ENCODE measurements around the gene P2RY2.

Gene P2RY2

DNA sequence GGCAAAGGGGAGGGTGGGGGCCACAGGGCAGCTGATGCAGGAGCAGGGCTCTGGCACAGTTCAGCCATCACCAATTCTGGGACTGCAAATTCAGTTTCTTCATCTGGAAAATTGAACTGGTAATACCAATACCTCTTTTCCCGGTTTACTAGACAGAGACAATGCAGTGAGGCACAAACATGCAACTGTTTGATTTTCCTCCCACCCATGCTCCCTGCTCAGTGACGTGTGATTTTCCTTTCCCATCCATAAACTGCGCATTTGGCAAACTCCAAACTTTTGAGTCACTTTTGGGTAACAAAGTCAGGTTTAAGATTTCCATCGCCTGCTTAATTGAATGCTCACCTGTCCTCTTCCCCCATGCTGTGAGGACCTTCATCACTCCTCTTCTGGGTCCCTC lies 23.2 kb downstream of the P2RY2 start:
- H3K9ac ChIP-seq (ENCODE audit: low read depth, low read length) = no peak overlapping the region
- H3K4me1 ChIP-seq (ENCODE audit: control insufficient read depth, insufficient read depth, low read length) = peaks cover 39% of the 10 kb centered on the region
- H3K27me3 ChIP-seq (ENCODE audit: control insufficient read depth, insufficient read depth, low read length) = no peaks in the 10 kb centered on the region
- no peak overlapping the region for H3K4me2 ChIP-seq (ENCODE audit: low read length)
- no peaks in the 10 kb centered on the region for H3K36me3 ChIP-seq (ENCODE audit: insufficient read depth, low read length)
- no peaks in the 10 kb centered on the region for H3K9me3 ChIP-seq (replicated peaks; ENCODE audit: low read length)
- H3K4me3 ChIP-seq (ENCODE audit: low read length) = no peak overlapping the region

GRCh38 chr11:73242251-73243092 lies 24.4 kb downstream of the P2RY2 start:
- H3K4me3 ChIP-seq (ENCODE audit: low read length) = peak overlapping the region; percentile 46
- no peaks in the 10 kb centered on the region for H3K9me3 ChIP-seq (replicated peaks; ENCODE audit: low read length)

GRCh38 chr11:73243093-73243485 lies 25.0 kb downstream of the P2RY2 start:
- peaks cover 37% of the 10 kb centered on the region for H3K4me1 ChIP-seq (ENCODE audit: control insufficient read depth, insufficient read depth, low read length)
- H3K36me3 ChIP-seq (ENCODE audit: insufficient read depth, low read length) = no peaks in the 10 kb centered on the region
- H3K9me3 ChIP-seq (replicated peaks; ENCODE audit: low read length) = no peaks in the 10 kb centered on the region
- no peak overlapping the region for H3K4me3 ChIP-seq (ENCODE audit: low read length)
- H3K27me3 ChIP-seq (ENCODE audit: control insufficient read depth, insufficient read depth, low read length) = no peaks in the 10 kb centered on the region
- no peak overlapping the region for H3K9ac ChIP-seq (ENCODE audit: low read depth, low read length)
- no peak overlapping the region for H3K4me2 ChIP-seq (ENCODE audit: low read length)

More at GRCh38 chr11:73242251-73243092, 24.4 kb downstream of the P2RY2 start:
- Histone ChIP-seq H3K4me2 (ENCODE audit: low read length) (peak overlapping the region; percentile 74), H3K4me1 (ENCODE audit: control insufficient read depth, insufficient read depth, low read length) (peaks cover 44% of the 10 kb centered on the region), H3K9ac (ENCODE audit: low read depth, low read length) (peak overlapping the region; percentile 70), H3K27me3 (ENCODE audit: control insufficient read depth, insufficient read depth, low read length) (no peaks in the 10 kb centered on the region), H3K36me3 (ENCODE audit: insufficient read depth, low read length) (no peaks in the 10 kb centered on the region)

GRCh38 chr11:73244589-73245240 lies 26.6 kb downstream of the P2RY2 start:
- Histone ChIP-seq H3K36me3 (ENCODE audit: insufficient read depth, low read length) (no peaks in the 10 kb centered on the region), H3K4me3 (ENCODE audit: low read length) (no peak overlapping the region), H3K9ac (ENCODE audit: low read depth, low read length) (no peak overlapping the region), H3K4me2 (ENCODE audit: low read length) (no peak overlapping the region), H3K9me3 (replicated peaks; ENCODE audit: low read length) (no peaks in the 10 kb centered on the region), H3K27me3 (ENCODE audit: control insufficient read depth, insufficient read depth, low read length) (no peaks in the 10 kb centered on the region), H3K4me1 (ENCODE audit: control insufficient read depth, insufficient read depth, low read length) (peaks cover 37% of the 10 kb centered on the region)

- Histone ChIP-seq H3K4me1 (ENCODE audit: control insufficient read depth, insufficient read depth, low read length) (peaks cover 31% of the 10 kb centered on the region), H3K4me2 (ENCODE audit: low read length) (peak overlapping the region; percentile 42), H3K9ac (ENCODE audit: low read depth, low read length) (no peak overlapping the region), H3K36me3 (ENCODE audit: insufficient read depth, low read length) (no peaks in the 10 kb centered on the region), H3K9me3 (replicated peaks; ENCODE audit: low read length) (no peaks in the 10 kb centered on the region), H3K27me3 (ENCODE audit: control insufficient read depth, insufficient read depth, low read length) (no peaks in the 10 kb centered on the region), H3K4me3 (ENCODE audit: low read length) (no peak overlapping the region)
These were observed 27.4 kb downstream of the P2RY2 start for GRCh38 chr11:73245461-73245860.

GRCh38 chr11:73246303-73246702 lies 28.2 kb downstream of the P2RY2 start:
- no peaks in the 10 kb centered on the region for H3K36me3 ChIP-seq (ENCODE audit: insufficient read depth, low read length)
- no peak overlapping the region for H3K9ac ChIP-seq (ENCODE audit: low read depth, low read length)
- H3K4me2 ChIP-seq (ENCODE audit: low read length) = peak overlapping the region; percentile 42
- no peak overlapping the region for H3K4me3 ChIP-seq (ENCODE audit: low read length)
- no peaks in the 10 kb centered on the region for H3K27me3 ChIP-seq (ENCODE audit: control insufficient read depth, insufficient read depth, low read length)
- peaks cover 29% of the 10 kb centered on the region for H3K4me1 ChIP-seq (ENCODE audit: control insufficient read depth, insufficient read depth, low read length)
- no peaks in the 10 kb centered on the region for H3K9me3 ChIP-seq (replicated peaks; ENCODE audit: low read length)

- Histone ChIP-seq H3K4me3 (ENCODE audit: low read length) (no peak overlapping the region), H3K9me3 (replicated peaks; ENCODE audit: low read length) (no peaks in the 10 kb centered on the region), H3K9ac (ENCODE audit: low read depth, low read length) (no peak overlapping the region), H3K27me3 (ENCODE audit: control insufficient read depth, insufficient read depth, low read length) (no peaks in the 10 kb centered on the region), H3K4me1 (ENCODE audit: control insufficient read depth, insufficient read depth, low read length) (peaks cover 18% of the 10 kb centered on the region), H3K36me3 (ENCODE audit: insufficient read depth, low read length) (no peaks in the 10 kb centered on the region), H3K4me2 (ENCODE audit: low read length) (no peak overlapping the region)
These were observed 30.6 kb downstream of the P2RY2 start for GRCh38 chr11:73248526-73249185.

GRCh38 chr11:73249304-73249703 lies 31.2 kb downstream of the P2RY2 start:
- no peaks in the 10 kb centered on the region for H3K9me3 ChIP-seq (replicated peaks; ENCODE audit: low read length)
- H3K9ac ChIP-seq (ENCODE audit: low read depth, low read length) = no peak overlapping the region
- no peaks in the 10 kb centered on the region for H3K27me3 ChIP-seq (ENCODE audit: control insufficient read depth, insufficient read depth, low read length)
- H3K4me1 ChIP-seq (ENCODE audit: control insufficient read depth, insufficient read depth, low read length) = peaks cover 18% of the 10 kb centered on the region
- no peak overlapping the region for H3K4me3 ChIP-seq (ENCODE audit: low read length)
- H3K36me3 ChIP-seq (ENCODE audit: insufficient read depth, low read length) = no peaks in the 10 kb centered on the region
- no peak overlapping the region for H3K4me2 ChIP-seq (ENCODE audit: low read length)

GRCh38 chr11:73249853-73250783 lies 32.0 kb downstream of the P2RY2 start:
- H3K36me3 ChIP-seq (ENCODE audit: insufficient read depth, low read length) = no peaks in the 10 kb centered on the region
- H3K4me3 ChIP-seq (ENCODE audit: low read length) = no peak overlapping the region
- H3K4me1 ChIP-seq (ENCODE audit: control insufficient read depth, insufficient read depth, low read length) = peaks cover 16% of the 10 kb centered on the region
- H3K9me3 ChIP-seq (replicated peaks; ENCODE audit: low read length) = no peaks in the 10 kb centered on the region
- H3K4me2 ChIP-seq (ENCODE audit: low read length) = no peak overlapping the region
- no peaks in the 10 kb centered on the region for H3K27me3 ChIP-seq (ENCODE audit: control insufficient read depth, insufficient read depth, low read length)
- H3K9ac ChIP-seq (ENCODE audit: low read depth, low read length) = no peak overlapping the region

DNA sequence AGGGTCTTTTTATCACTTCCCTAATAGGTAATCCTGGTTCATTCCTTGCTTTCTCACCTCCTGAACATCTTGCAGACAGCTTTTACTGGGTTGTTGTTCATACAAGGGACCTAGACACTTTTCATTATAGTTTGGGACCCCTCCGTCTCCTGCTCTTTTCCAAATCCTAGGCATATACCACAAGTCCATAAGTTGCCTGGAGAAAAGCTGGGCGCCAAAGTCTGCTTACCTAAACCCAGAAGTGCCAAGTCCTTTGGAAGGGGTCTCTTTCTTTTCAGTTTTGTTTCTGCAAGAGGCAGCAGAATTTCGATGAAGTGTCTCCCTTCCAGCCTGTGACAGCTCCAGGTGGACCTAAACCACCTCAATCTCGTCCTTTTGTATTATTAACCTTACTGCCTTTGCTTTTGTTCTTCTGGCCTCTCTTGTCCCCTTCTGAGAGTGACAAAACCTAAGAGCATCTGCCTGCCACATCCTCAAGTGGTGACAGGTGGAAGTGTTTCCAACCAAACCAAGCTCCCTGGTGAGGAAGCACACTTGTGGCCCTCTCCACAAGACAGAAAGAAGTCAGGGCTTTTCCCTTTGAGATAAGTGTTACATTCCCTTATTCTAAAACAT lies 34.6 kb downstream of the P2RY2 start:
- no peaks in the 10 kb centered on the region for H3K9me3 ChIP-seq (replicated peaks; ENCODE audit: low read length)
- no peak overlapping the region for H3K9ac ChIP-seq (ENCODE audit: low read depth, low read length)
- H3K4me3 ChIP-seq (ENCODE audit: low read length) = no peak overlapping the region
- H3K36me3 ChIP-seq (ENCODE audit: insufficient read depth, low read length) = no peaks in the 10 kb centered on the region
- no peak overlapping the region for H3K4me2 ChIP-seq (ENCODE audit: low read length)
- H3K4me1 ChIP-seq (ENCODE audit: control insufficient read depth, insufficient read depth, low read length) = peaks cover 9% of the 10 kb centered on the region
- H3K27me3 ChIP-seq (ENCODE audit: control insufficient read depth, insufficient read depth, low read length) = no peaks in the 10 kb centered on the region

Measured in skeletal muscle satellite cell (primary cell).